IPS-15b (cell line): ENCODE data around the gene SCP2.

Experiments
- H3K27me3 ChIP-seq: one replicate; pipeline ENCODE4 v1.6.1; 2013; ENCODE audit warnings: low read length; ENCODE audit not compliant: control insufficient read depth, insufficient read depth
- H3K36me3 ChIP-seq: one replicate; pipeline ENCODE4 v1.6.1; 2013; ENCODE audit warnings: low read length; ENCODE audit not compliant: control insufficient read depth, insufficient read depth
- H3K4me1 ChIP-seq: one replicate; pipeline ENCODE4 v1.6.1; 2013; ENCODE audit warnings: mild to moderate bottlenecking, low read length; ENCODE audit not compliant: control insufficient read depth, insufficient read depth
- H3K4me3 ChIP-seq: one replicate; pipeline ENCODE4 v1.5.1; 2013; ENCODE audit warnings: low read depth, low read length
- H3K9ac ChIP-seq: one replicate; pipeline ENCODE4 v1.6.1; 2013; ENCODE audit warnings: low read depth, mild to moderate bottlenecking, low read length
- H3K9me3 ChIP-seq: one replicate; pipeline ENCODE4 v1.6.1; 2013; ENCODE audit warnings: mild to moderate bottlenecking, low read length; ENCODE audit not compliant: control insufficient read depth, insufficient read depth

The SCP2 gene

GRCh38 chr1:53081384-53082066 is 154.4 kb downstream of the SCP2 start:
- no peaks in the 10 kb centered on the region for H3K36me3 ChIP-seq

GRCh38 chr1:53082826-53083455 is 155.9 kb downstream of the SCP2 start:
- Histone ChIP-seq H3K9ac (no peak overlapping the region), H3K4me1 (no peaks in the 10 kb centered on the region), H3K9me3 (no peaks in the 10 kb centered on the region), H3K27me3 (no peaks in the 10 kb centered on the region), H3K36me3 (no peaks in the 10 kb centered on the region), H3K4me3 (no peak overlapping the region)

More at GRCh38 chr1:53081384-53082066, 154.4 kb downstream of the SCP2 start:
- Histone ChIP-seq H3K9ac (no peak overlapping the region), H3K4me1 (no peaks in the 10 kb centered on the region), H3K4me3 (no peak overlapping the region), H3K27me3 (no peaks in the 10 kb centered on the region), H3K9me3 (no peaks in the 10 kb centered on the region)

- Histone ChIP-seq H3K9ac (no peak overlapping the region), H3K4me1 (no peaks in the 10 kb centered on the region), H3K27me3 (no peaks in the 10 kb centered on the region), H3K36me3 (no peaks in the 10 kb centered on the region), H3K4me3 (no peak overlapping the region), H3K9me3 (no peaks in the 10 kb centered on the region)
Measured at GRCh38 chr1:53083636-53084588, 156.8 kb downstream of the SCP2 start.

DNA sequence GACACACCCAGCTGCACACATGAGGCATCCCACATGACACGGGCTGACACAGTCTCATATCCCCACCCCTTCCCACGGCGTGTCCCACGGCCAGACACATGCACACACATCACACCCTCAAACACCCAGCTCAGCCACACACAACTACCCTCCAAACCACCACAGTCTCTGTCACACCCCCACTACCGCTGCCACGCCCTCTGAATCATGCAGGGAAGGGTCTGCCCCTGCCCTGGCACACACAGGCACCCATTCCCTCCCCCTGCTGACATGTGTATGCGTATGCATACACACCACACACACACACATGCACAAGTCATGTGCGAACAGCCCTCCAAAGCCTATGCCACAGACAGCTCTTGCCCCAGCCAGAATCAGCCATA is 157.5 kb downstream of the SCP2 start:
- no peak overlapping the region for H3K4me3 ChIP-seq
- no peaks in the 10 kb centered on the region for H3K4me1 ChIP-seq
- H3K9ac ChIP-seq = no peak overlapping the region
- no peaks in the 10 kb centered on the region for H3K9me3 ChIP-seq
- no peaks in the 10 kb centered on the region for H3K36me3 ChIP-seq
- H3K27me3 ChIP-seq = no peaks in the 10 kb centered on the region

DNA sequence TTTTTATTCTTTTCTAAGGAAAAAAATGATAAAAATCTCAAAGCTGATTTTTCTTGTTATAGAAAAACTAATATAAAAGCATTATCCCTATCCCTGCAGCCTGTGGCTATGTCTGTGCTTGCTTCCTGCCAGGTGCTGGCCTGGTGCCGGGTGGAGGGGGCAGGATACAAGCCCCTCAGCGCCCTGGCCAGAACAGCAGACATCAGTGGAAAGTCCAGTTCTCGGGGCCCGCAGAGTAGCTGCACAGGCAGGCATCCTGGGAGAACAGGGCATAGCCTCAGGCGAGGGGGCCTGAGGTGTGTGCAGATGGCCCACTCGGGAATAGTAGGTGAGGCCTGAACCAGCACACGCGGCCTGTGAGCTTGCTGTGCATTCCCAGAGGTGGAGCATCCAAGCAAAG is 158.3 kb downstream of the SCP2 start:
- Histone ChIP-seq H3K4me3 (no peak overlapping the region), H3K4me1 (no peaks in the 10 kb centered on the region), H3K9me3 (no peaks in the 10 kb centered on the region), H3K36me3 (no peaks in the 10 kb centered on the region), H3K9ac (no peak overlapping the region), H3K27me3 (no peaks in the 10 kb centered on the region)

DNA sequence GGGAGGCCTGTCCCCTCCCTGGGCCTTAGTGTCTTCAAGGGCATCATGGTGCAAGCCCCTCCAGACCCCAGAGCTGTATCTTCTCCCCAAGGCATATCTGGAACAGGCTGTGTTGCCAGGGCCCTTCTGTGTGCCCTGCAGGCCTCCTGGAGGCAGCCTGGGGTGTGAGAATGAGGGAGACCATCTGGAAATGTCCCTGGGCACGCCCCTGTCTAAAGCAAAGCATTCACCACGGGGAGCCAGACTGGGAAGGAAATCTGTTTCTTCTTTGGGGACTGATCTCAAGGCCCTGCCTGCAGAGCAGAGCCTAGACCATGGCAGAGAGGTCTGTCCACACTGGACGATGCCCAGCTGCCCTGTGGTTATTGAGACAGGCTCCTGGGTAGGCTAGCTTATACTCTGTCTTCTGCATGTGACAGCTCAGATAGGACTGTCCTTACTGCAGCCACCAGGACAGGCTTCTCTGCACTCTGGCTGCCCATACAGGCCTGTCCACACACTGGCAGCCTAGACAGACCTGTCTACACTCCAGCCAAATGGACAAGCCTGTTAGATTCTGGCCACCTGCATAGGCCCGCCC is 159.5 kb downstream of the SCP2 start:
- Histone ChIP-seq H3K4me3 (no peak overlapping the region), H3K27me3 (no peaks in the 10 kb centered on the region), H3K9me3 (no peaks in the 10 kb centered on the region), H3K4me1 (no peaks in the 10 kb centered on the region), H3K9ac (no peak overlapping the region), H3K36me3 (no peaks in the 10 kb centered on the region)

DNA sequence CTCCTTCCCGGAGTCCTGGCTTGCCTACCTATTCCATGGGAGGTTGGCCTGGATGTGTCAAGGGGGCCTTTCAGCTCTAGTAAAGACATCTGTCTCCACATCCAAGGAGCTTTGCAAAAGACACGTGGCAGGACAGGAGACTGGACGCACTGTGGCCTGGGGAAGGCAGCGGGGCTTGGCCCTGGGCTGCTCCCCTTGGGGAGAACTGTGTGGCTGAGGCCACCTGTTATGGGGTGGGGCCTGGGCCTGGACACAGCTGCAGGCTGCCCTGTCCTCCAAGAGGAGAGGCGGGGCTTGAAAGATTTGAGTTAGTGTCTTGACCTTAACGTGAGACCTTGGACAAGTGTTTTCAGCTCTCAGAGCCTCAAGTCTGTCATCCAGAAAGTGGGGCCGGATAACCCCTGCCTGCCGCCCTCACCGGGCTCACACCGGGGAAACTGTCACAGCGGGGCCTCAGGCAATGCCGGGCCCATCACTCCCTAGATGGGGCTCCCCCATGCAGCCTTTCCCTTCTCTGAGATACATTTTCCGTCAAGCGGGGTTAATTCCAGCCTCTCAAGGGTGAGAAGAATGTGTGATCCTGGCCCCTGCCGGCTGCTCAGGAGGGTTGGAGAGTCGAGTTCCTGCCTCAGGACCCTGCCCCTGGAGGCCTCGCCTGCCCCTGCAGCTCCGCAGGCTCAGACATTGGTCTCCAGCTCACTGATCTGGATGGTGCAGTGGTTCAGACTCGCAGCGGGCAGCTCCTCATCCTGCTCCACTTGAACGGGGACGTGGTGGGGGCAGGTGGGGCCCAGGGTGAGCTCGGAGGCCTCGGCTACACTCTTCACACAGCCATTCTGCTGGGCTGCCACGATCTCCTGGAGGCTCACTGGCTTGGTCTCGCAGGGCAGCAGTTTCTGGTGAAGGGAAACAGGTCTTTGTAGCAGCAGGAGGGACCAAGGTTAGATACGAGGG is 160.5 kb downstream of the SCP2 start:
- Histone ChIP-seq H3K9me3 (no peaks in the 10 kb centered on the region), H3K4me3 (no peak overlapping the region), H3K4me1 (no peaks in the 10 kb centered on the region)

DNA sequence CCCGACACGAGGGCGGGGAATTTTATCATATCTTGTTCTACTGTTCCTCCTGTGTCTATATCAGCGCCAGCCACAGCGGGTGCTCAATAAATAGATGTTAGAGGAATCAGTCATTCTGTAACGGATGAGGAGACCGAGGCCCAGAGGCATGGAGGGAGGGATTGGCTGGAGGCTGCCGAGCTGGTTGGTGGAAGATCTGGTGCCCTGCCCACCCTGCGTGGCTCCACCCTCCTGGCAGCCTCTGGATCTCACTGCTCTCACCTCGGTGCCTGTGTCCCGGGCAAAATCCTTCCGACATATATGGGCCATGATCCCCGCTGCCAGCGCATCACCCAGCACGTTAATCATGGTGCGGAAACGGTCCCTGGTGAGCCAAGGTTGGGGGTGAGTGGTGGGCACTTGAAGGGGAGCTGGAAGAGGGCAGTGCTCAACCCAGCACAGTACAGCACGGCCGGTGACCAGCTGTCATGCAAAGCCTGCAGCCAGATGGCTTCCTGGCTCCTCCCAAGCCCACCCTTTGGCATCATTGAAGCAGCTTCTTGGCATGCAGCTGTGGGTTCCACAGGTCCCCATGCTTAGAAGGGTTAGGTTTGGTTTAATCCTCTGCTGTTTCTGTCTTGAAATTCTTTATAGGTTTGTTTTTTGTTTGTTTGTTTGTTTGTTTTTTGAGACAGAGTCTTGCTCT is 161.7 kb downstream of the SCP2 start:
- Histone ChIP-seq H3K36me3 (no peaks in the 10 kb centered on the region), H3K9me3 (no peaks in the 10 kb centered on the region), H3K4me3 (no peak overlapping the region), H3K4me1 (no peaks in the 10 kb centered on the region), H3K9ac (no peak overlapping the region), H3K27me3 (no peaks in the 10 kb centered on the region)

More for the DNA sequence above, 160.5 kb downstream of the SCP2 start:
- H3K9ac ChIP-seq = no peak overlapping the region
- no peaks in the 10 kb centered on the region for H3K27me3 ChIP-seq
- no peaks in the 10 kb centered on the region for H3K36me3 ChIP-seq

DNA sequence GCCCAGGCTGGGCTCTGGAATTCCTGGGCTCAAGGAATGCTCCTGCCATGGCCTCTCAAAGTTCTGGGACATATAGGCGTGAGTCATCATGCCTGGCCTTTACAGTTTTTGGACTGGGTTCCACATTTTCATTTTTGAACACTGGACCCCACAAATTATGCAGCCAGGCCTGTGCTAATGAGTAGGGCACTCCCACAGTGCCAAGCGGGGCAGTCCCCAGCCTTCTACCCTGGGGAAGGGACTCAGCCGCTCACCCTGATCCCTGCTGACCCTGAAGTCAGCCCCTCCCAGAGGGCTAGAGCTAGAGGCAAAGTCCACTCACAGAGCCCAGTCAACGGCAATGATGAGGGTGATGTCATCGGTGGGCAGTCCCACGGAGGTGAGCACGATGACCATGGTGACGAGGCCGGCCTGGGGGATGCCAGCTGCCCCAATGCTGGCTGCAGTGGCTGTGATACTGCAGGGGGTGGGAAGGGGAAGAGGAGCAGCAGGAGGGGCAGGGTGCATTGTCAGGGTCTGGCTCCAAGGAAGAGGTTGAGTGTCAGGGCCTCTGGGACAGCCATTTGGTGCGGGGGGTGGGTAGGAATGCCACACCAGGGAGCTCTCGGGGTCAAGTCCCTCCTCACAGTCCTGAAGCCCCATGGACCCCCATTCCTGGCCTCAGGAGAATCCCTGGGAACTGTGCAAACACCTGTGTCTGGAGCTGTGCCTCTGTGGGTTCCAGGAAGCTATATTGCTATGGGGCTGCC is 162.6 kb downstream of the SCP2 start:
- Histone ChIP-seq H3K27me3 (no peaks in the 10 kb centered on the region), H3K4me3 (no peak overlapping the region), H3K4me1 (no peaks in the 10 kb centered on the region), H3K9ac (no peak overlapping the region), H3K36me3 (no peaks in the 10 kb centered on the region), H3K9me3 (no peaks in the 10 kb centered on the region)
